GM21515 (cell line): ENCODE data around the gene FBP2.
"Not testable (repeated sequence)": the region's sequence is repeated elsewhere in the genome, so short reads cannot be mapped to it uniquely, and the experiment has no call there.

Experiments used
- ATAC-seq: cut with Tn5 transposase; IDR thresholded peaks from one replicate; pipeline ENCODE4 v1.9.1; 2021; ENCODE audit not compliant: unreplicated experiment

Gene FBP2

DNA sequence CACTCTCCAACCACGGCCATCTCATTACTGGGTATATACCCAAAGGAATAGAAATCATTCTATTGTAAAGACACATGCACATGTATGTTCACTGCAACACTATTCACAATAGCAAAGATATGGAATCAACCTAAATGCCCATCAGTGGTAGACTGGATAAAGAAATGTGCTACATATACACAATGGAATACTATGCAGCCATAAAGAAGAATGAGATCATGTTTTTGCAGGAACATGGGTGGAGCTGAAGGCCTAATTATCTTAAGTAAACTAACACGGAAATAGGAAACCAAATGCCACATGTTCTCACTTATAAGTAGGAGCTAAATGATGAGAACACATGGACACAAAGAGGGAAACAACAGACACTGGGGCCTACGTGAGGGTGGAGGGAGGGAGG is 29.3 kb downstream of the FBP2 start:
- ATAC-seq = not testable (repeated sequence)

DNA sequence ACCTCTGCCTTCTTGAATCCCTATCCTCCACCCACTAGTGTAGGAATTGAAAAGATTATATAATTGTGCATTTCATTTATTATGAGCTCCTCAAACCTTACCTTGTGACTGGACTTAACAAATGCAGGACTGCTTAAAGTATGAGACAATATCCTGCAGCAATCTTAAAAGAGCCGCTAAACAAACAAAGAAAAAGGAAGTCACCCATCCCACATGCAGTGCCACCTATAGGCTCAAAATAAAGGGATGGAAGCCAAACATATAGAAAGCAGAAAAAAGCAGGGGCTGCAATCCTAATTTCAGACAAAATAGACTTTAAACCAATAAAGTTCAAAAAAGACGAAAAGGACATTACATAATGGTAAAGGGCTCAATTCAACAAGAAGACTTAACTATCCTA is 30.1 kb downstream of the FBP2 start:
- no peak for ATAC-seq

DNA sequence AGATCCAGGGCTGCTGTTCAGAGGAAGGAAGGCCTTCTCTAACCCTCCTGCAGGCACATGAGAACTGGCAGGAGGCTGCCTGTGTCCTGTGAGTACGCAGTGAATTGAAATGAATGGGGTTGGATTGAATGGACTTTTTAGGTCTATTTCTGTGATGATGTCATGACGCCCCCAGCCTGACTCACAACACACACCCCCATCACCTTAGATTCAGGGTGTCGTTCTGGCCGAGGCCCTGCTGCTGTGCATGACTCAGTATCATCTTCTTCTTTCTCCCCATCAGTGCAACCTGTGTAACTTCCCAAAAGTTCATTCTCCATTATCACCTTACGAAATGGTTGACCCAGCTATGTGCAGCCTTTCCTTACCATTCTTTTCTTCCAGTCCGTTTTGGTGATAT is 33.4 kb downstream of the FBP2 start:
- ATAC-seq = no peak

DNA sequence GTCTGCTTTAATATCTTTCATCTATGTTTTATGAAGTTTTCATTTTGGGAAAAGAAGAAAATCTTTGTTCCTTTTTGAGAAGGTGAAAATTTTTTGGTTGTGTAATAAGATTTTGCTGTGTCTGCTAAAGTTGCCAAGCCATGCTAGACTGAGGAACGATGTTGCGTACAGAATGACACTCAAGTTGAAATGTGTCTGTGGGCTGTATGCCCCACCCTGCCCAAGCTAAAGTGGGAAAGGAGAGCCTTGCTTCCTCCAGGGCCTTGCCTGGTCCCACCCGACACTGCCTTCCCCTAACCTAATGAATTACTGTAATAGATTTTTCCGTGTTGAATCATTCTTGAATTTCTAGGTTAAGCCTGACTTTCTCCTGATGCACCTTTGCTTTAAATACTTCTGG is 36.2 kb downstream of the FBP2 start:
- ATAC-seq = no peak

DNA sequence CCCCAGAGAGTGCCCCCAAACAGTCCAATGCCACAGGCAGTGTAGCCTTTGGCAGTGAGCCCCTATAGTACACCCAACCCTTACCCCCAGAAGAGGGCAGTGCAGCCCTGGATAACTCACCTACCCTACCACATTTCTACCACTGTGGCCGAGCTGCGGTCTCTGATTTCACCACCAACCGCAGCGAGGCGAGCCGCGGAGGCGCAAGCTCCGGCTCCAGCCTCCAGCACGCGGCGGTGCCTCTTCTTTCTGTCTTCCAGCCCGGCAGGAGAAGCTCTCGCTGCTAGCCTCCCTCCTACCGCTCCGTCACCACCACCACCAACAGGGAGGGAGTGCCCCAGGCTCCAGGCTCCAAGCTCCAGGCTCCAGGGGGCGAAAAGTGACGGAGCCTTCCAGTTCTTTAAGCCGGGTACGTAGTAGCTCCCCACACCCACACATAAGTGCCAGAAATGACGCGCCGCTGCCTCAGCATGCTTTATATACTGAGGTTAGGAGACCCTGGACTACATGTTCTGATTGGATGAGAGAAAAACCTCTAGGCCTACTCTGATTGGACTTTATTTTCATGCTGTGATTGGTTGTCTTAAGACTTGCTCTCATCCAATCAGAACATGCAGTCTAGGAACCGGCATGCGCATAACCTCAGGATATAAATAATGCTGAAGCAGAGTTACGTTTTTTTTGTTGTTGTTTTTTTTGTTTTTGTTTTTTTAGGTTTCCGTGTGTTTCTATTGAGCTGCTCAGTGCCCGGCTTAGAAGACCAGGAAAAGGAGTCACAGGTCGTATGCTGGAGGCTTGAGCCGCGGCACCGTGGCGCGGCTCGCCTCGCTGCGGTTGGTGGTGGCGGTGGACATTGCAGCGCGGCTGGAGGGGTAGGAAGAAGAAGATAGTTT is 38.9 kb downstream of the FBP2 start, which contains the start of gene PCAT7:
Gene PCAT7, plus strand, starts transcription at position 645 of the 893 bp plus-strand sequence.
- ATAC-seq = no peak

DNA sequence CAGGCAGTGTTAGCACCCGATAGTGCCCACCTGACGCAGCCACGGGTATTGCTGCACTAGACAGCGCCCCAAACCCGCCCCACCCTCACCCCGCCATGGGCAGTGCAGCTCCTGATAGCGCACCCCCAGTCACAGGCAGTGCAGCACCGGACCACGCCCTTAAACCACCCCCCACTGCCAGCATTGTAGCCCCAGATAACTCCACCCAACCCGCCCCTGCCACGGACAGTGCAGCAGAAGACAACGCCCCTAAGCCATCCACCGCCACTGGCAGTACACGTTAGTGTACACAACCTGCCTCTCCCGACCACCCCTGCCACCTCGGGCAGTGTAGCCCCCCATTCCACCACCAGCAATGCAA is 39.6 kb downstream of the FBP2 start:
- ATAC-seq = no peak

DNA sequence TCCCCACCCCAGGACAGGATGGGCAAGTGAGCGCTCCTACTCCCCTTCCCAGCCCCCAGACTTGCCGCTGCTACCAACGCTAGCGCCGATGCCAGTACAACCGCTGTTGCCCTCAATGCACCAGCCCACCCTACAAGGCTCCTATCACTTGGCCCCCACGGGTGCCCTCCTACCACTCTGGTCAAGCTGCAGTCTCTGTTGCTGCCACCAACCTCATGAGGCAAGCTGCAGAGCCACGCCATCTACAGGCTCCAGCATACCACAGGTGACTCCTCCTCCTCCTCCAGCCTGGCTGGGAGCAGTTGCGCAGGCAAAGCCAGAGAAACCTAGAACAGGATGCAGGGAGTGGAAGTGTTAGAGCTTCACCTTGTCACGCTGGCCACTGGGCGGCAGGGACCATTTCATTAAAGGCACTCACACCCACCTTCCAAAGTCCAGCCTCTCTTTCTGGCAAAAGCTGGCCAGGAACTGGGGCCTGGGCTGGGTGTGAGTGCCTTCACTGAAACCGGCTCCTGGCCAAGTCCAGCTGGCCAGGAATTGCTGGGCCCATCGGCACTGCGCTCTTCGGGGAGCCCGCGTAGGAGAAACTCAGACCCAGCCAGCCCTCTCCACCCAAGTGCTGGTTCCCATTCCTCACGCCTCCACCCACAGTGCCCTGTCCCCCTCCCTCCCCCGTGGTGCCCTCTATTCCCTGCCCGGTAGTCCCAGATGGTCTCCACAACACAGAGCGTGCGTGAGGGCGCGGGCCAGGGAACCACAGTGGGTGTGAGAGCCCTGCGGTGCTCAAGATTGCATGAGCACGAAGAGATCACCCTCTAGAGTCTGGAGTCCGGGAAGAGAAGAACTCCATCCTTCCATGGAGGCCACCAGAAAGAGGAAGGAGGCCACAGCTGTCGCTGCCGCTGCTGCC is 40.3 kb downstream of the FBP2 start:
- ATAC-seq = no peak

DNA sequence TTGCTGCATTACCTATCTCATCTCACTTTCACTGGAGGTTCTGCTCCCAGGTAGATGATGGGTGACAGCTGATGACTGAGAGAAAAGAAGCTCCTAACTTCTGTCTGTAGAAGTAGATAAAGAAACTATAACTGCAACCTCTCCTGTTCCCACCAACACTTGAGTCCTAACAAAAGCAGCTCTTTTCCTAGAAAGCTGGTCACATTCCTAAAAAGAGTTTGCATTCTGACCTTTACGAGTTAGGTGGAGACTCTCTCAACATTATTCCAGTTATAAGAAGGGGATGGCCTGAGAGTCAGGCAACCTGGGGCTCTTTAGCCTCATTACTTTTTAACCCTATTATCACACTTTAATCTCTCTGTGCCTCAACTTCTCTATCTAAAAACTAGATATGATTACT is 47.7 kb downstream of the FBP2 start:
- no peak for ATAC-seq

DNA sequence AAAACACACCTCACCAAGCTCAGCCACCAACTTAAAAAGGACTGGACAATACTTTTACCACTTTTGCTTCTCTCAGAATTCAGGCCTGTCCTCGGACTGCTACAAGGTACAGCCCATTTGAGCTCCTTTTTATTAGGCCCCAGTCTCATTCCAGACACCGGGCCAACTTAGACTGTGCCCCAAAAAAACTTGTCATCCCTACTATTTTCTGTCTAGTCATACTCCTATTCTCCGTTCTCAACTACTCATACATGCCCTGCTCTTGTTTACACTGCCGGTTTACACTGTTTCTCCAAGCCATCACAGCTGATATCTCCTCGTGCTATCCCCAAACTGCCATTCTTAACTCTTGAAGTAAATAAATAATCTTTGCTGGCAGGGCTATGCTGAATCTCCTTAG is 49.3 kb downstream of the FBP2 start:
- not testable (repeated sequence) for ATAC-seq

DNA sequence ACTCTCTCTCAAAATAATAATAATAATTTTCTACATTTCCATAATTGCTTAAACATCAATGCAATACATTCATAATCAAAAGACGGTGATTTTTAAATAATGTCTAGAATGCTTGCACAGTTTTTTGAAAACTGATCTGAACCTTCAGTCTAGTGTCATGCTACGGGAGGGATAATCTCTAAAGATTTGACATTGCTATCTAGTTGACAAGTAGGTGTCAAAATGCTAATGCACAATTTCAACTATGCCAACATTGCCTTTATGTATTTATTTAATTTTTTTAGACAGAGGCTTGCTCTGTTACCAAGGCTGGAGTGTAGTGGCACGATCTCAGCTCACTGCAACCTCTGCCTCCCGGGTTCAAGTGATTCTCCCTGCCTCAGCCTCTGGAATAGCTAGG is 54.7 kb downstream of the FBP2 start:
- ATAC-seq = no peak

DNA sequence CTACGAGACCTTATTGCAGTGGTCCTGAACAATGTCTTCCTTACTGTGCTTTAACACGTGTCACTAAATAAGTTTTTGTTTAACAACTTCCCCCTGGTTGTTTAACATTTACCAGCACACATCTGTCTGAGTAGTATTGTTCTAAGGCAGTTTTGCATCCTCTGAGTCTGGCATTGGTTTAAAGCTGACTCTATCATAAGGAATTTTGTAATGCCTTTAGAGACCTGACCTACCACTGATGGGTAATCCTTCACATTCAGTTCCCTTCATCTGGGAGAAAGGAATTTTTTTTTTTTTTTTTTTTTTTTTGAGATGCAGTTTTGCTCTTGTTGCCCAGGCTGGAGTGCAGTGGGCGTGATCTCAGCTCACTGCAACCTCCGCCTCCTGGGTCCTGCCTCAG is 58.7 kb downstream of the FBP2 start:
- no peak for ATAC-seq

DNA sequence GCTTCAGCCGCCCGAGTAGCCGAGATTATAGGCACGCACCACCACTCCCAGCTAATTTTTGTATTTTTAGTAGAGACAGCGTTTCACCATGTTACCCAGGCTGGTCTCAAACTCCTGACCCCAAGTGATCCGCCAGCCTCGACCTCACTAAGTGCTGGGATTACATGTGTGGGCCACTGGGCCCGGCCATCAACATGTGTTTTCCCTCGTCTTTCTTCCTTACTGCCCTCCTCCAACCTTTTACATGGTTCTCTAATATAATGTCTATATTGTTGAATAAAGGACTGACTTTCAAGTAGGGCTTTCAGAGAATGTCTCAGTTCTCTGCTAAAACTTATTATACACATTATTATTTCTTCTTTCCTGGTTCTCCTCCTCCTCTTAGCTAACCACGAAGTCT is 60.0 kb downstream of the FBP2 start:
- no peak for ATAC-seq

DNA sequence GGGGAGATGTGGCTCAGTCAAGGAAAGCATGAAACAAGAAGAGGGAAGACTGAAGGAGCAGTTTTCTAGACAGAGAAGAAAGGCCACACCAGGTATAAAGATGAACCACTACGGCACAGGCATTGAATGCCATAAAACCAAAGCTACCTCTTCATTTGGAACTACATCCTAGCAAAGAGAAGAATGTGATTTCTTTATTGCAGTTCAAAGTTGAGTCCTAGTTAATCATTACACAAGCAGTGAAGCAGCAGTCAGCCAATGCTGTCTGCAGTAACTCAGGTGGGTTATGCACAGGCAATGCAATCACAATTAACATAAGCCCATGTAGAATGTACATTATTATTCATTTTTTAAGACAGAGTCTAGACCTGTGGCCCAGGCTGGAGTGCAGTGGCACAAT is 60.5 kb downstream of the FBP2 start:
- no peak for ATAC-seq

DNA sequence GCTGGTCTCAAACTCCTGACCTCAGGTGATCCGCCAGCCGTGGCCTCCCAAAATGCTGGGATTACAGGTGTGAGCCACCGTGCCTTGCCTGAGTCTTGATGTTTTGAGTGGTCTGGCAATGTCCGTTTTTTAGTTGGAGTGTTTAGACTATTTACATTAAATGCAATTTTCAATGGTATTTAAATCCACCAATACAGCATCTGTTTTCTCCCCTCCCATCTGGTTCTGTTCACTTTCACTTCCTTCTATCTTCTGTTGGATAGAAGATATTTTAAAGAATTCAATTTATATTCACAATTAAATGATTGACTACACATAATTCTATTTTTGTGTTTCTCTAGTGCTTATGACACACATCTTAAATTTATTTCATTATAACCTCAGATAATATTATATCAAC is 64.7 kb downstream of the FBP2 start:
- ATAC-seq = no peak

DNA sequence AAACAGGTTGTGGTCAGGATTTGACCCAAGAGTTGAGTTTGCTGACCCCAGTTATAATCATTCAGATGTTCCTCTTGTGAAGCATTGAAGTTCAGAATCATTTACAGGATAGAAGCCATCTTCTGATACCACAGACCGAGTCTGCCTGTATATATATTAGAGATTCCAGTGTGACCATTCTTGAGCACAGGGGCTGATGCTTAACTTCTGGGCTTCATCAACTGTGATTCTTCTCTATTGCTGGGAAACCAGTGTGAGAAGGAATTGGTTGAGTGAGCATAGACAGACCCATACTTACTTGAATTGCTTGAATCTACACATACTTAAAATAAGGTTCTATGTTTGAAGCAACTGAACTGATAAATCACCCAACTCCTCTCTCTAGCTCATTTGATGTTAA is 66.7 kb downstream of the FBP2 start:
- ATAC-seq = no peak

DNA sequence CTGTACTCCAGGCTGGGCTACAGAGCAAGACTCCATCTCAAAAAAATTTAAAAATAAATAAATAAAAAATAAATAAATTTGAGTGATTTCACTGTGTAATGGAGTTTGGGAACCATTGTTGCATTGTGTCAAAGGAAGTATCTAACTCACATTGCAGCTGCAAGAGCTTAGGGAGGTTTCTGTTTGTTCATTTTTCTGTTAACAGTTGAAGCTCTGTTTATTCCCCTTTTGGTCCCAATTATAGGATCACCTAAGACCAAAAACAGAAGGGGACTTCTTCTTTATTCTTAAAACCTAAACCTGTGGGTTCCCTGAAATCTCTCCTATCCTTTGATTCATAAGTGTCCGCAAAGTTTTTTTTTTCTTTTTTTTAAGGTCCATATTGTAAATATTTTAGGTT is 67.4 kb downstream of the FBP2 start:
- no peak for ATAC-seq

DNA sequence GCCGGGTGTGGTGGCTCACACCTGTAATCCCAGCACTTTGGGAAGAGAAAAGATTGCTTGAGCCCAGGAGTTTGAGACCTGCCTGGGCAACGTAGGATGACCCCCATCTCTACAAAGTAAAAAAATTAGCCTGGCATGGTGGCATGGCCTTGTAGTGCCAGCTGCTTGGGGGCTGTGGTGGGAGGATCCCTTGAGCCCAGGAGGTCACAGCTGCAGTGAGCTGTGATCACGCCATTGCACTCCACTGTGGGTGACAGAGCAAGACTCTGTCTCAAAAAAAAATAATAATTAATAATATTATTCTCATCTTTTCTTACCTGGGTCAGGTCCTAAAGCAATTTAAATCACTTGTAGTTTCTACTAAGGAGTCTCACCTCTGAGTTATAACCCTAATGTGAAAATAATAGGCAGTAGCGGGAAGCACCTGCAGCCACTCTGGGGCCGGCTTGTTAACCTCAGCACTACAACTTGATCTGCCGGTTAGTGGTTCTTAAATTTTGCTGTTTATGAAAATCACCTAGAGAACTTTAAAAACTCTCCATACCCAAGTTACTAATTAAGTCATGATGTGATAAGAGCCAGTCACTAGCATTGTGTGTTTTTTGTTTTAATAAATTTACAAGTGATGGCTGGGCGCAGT is 68.1 kb downstream of the FBP2 start:
- no peak for ATAC-seq

DNA sequence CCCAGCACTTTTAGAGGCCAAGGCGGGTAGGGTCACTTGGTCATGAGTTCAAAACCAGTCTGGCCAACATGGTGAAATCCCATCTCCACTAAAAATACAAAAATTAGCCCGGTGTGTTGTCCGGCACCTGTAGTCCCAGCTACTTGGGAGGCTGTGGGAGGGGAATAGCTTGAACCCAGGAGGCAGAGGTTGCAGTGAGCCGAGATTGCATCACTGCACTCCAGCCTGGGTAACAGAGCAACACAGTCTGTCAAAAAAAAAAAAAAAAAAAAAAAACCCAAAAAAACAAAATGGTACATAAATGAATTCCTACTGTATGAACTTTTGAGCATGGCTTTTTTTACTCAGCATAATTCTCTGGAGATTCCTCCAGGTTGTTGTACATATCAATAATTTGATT is 76.4 kb downstream of the FBP2 start:
- ATAC-seq = no peak

DNA sequence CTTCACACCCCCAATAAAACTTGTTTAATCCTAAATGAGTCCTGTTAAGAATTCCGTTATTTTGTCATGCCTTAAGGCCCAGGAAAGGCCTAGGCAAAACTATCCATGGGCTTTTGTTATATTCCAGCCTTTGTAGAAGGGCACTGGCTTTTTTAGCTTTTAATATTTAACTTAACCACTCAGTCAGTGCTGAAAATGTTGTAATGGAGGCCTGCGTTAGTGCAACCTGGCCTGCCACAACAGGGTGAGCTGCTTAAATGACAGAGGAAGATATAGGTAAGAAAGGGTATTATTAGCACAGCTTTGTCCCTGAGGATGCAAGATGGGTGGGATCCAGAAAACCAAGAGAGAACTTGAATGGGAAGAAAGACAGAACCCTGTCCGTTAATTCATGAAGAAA is 78.9 kb downstream of the FBP2 start:
- no peak for ATAC-seq

DNA sequence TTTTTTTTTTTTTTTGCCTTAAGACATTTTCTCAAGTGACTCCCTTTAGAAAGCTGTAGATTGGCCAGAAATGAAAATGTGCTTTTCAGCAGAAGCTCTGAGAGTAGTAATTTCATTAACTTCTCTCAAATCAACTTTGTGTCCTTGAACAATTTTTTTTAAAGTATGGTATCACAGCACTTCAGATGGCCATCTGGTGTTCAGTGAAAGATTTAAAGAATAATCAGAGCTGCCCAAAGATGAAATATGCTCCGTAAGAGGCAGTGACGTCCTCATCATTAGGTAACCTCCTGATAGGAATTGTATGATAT is 81.7 kb downstream of the FBP2 start:
- ATAC-seq = no peak

DNA sequence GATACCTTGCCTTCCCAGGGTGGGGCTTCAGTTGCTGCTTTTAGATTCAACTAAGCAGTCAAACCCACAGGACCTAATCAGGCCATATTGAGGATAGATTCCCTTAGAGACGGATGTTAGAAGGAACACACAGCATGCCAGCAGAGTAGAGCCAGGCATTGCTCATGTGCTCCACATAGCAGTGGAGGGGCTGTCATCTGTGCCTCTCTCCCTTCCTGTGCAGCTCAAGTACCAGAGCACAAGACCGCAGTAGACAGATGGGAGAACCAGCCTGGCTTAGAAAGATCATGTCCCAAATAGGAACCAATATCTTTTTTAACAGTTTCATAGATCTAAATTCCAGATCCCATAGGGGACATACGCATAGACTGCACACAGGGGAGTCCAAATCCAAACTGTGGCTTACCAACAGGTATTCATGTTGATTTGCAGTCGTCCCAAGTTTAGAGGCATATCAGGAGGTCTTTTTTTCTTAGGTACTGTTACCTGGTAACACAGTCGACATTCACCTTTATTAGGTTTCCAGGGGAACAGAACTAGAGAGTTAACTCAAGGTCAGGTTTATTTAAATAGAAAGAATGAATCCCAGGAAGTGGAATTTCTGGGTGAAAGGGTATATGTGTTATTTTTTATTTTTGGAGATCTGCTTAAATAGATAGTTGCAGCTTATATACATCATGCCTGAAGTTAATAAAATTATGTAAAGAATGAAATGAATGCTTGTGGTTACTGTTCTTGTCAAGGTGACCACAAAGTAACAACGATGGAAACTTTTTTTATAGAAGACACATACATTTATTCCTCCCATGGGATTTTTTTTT is 82.3 kb downstream of the FBP2 start:
- no peak for ATAC-seq
